Measurements from ENCODE around the gene SPACA6. TPM values are rescaled to one million over a fixed set of nuclear protein-coding genes. Genes with fewer than 3 reads are reported as not detected.
"Not testable (repeated sequence)": the region's sequence is repeated elsewhere in the genome, so short reads cannot be mapped to it uniquely, and the experiment has no call there.

Gene SPACA6
- total and polyA plus RNA-seq, 8 donors = 13.5 to 27.3 (median 20.1) TPM

DNA sequence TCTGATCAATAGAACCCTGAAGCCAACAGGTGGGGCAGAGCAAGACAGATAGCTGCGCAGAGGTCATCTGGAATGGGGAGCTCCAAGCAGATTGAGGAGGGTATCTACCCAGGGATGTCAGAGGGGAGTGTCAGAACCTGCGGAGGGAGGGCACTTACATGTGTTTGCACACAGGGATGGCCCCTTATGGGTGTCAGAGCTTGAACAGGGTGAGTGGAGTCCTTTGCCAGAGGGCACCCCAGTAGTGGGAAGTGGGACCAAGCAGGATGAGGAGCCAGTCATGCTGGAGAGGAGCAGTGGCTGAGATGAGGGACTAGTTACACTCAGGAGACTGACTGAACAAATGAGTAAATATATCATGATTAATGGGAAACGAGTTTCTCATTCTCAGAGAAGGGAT lies 29.5 kb upstream of the SPACA6 start:
- TF ChIP-seq CTCF (IDR thresholded peaks at IDR 0.05) = no peak
- intact Hi-C loops (cut with DNase I) = no loop called here
- ATAC-seq = no peak

GRCh38 chr19:51664131-51664530 lies 29.0 kb upstream of the SPACA6 start:
- DNase-seq = no peak
- intact Hi-C loops (cut with DNase I) = no loop called here
- no peak for TF ChIP-seq CTCF (IDR thresholded peaks at IDR 0.05)

More for the DNA sequence above, 29.5 kb upstream of the SPACA6 start:
- Histone ChIP-seq H3K9me3 (peaks cover 0 to 2% of the 10 kb centered on the region in 2 donors), H3K27me3 (peaks cover 3 to 55% of the 10 kb centered on the region in 2 donors), H3K4me3 (no peak overlapping the region), H3K4me1 (peaks cover 0 to 10% of the 10 kb centered on the region in 2 donors), H3K36me3 (no peaks in the 10 kb centered on the region), H3K27ac (no peak overlapping the region)
- DNase-seq = no peak

GRCh38 chr19:51664997-51665396 lies 28.1 kb upstream of the SPACA6 start:
- no peak for TF ChIP-seq CTCF (IDR thresholded peaks at IDR 0.05)
- Histone ChIP-seq H3K4me3 (no peak overlapping the region), H3K27me3 (peaks cover 3 to 58% of the 10 kb centered on the region in 2 donors), H3K36me3 (no peaks in the 10 kb centered on the region), H3K9me3 (peaks cover 0 to 2% of the 10 kb centered on the region in 2 donors), H3K27ac (no peak overlapping the region), H3K4me1 (peaks cover 0 to 7% of the 10 kb centered on the region in 2 donors)
- no peak for ATAC-seq
- intact Hi-C loops (cut with DNase I) = no loop called here
- DNase-seq = no peak

More at GRCh38 chr19:51664131-51664530, 29.0 kb upstream of the SPACA6 start:
- H3K27ac ChIP-seq = no peak overlapping the region
- H3K4me3 ChIP-seq = no peak overlapping the region
- H3K27me3 ChIP-seq = peaks cover 3 to 55% of the 10 kb centered on the region in 2 donors
- no peak for ATAC-seq
- peaks cover 0 to 7% of the 10 kb centered on the region in 2 donors for H3K4me1 ChIP-seq
- peaks cover 0 to 2% of the 10 kb centered on the region in 2 donors for H3K9me3 ChIP-seq
- H3K36me3 ChIP-seq = no peaks in the 10 kb centered on the region

- no peak for DNase-seq
- H3K27ac ChIP-seq = no peak overlapping the region
- no peak for TF ChIP-seq CTCF (IDR thresholded peaks at IDR 0.05)
- H3K4me1 ChIP-seq = peaks cover 0 to 7% of the 10 kb centered on the region in 2 donors
- peaks cover 0 to 46% of the 10 kb centered on the region in 2 donors for H3K27me3 ChIP-seq
- no peaks in the 10 kb centered on the region for H3K36me3 ChIP-seq
- intact Hi-C loops (cut with DNase I) = no loop called here
- no peak for ATAC-seq
- H3K4me3 ChIP-seq = no peak overlapping the region
- H3K9me3 ChIP-seq = peaks cover 0 to 2% of the 10 kb centered on the region in 2 donors
These were observed 24.9 kb upstream of the SPACA6 start for GRCh38 chr19:51668216-51668615.

GRCh38 chr19:51675911-51676565 lies 17.1 kb upstream of the SPACA6 start:
- DNase-seq; H3K9me3 ChIP-seq; H3K4me1 ChIP-seq; H3K36me3 ChIP-seq; intact Hi-C loops (cut with DNase I); H3K27ac ChIP-seq; H3K4me3 ChIP-seq: not testable (repeated sequence)
- peaks cover 0 to 37% of the 10 kb centered on the region in 2 donors for H3K27me3 ChIP-seq
- peak; percentile 27 to 29 for TF ChIP-seq CTCF (IDR thresholded peaks at IDR 0.05)
- peak; percentile 31 for ATAC-seq

Data from left lung (tissue), 10 donors.